Right hindlimb (tissue), 1 donor: ENCODE results near the gene VWA5B1.

ENCODE experiments used
- DNase-seq: peaks from one replicate; pipeline ENCODE4 v3.0.0-alpha.2; 2018

VWA5B1 gene

DNA sequence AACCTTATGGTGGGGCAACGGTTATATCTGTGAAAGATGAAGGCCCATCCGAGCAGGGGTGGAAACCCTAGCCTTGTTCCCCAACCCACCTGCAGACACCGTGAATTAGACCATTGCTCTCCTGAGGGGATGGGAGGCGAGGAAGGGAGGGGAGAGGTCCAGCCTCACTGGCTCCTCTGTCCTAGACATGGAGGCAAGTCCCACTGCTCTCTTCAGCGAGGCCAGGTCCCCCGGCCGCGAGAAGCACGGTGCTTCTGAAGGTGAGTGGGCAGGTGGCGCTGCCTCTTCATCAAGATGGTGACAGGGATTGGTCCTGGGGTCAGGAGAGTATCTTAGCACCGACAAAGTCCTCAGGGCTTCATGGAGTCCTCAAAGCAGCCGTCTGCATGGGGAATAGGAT, 59.3 kb downstream of the VWA5B1 start:
- no peak for DNase-seq

DNA sequence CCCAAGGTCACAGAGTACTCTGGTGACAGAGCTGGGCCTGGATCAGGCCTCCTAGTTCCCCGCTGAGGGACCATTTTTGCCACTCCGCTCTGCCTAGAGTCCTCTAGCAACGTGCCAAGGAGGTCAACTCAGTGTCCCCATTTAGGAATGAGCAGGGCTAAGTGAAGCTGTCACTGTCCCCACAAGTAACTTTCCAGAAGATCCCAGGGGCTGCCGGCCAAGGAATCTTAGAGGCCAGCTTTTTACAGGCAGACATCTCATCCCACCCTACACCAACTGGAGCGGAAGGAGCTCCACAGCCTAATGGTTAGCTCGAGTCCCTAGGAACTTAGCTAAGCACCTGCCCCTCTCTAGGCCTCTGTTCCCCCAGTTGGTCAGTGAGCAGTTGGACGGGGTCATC, 59.7 kb downstream of the VWA5B1 start:
- DNase-seq = no peak

DNA sequence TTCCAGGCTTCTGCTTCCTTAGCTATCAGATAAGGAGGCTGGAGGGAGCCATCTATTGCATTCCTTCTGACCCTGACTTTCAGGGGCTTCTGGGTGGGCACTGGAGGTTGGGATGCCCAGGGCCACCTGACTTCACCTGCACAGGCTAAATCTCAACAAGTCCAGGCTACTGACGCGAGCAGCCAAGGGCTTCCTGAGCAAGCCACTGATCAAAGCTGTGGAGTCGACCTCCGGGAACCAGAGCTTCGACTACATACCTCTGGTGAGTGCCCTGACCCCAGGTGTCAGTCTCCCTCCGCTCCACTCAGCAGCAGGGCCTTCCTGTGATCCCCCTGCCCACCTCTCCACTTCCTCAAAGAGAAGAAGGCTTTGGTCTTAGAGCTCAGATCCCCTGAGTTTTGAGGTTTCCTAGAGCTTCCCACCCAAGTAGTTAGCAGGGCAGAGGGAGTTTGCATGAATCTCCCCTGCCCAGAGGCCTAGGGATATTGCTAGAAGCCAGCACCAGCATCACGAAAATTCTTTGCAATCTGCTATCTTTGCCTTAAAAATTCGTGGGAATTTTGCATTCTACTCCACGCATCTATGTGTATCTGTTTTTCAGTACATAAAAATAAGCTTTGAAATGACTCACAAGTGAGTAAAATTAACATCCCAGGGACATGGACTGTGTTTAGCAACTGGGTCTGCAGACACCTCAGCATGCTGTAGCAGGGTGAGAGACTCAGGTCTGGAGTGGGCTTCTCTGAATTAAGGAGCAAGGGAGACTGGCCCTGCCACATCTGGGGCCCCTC, 61.4 kb downstream of the VWA5B1 start:
- DNase-seq = no peak

DNA sequence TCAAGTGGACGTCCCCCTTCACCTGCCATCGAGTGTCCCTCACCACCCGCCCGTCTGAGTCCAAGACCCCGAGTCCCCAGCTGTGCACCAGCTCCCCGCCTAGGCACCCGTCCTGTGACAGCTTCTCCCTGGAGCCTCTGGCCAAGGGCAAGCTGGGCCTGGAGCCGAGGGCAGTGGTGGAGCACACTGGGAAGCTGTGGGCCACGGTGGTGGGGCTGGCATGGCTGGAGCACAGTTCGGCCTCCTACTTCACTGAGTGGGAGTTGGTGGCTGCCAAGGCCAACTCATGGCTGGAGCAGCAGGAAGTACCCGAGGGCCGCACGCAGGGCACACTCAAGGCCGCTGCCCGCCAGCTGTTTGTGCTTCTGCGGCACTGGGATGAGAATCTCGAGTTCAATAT, 63.2 kb downstream of the VWA5B1 start:
- no peak for DNase-seq

DNA sequence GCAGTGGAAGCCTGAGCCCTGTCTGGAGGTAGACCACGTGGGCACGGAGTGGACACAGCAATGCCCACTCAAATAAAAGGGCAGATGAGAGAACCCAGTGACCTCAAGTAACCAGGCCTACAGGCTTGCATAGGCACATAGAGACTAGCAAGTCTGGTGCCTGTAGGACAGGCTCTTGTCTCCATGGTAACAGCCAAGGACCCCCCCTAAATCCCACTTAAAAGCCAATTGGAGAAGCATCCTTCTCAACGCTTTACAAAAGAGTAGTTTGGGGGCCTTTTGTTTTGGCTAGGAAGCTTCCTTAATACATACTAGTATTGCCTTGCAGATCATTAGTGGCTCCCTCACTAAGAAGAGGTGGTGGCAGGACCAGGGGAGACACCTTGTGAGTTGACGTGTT, 63.9 kb downstream of the VWA5B1 start:
- no peak for DNase-seq

DNA sequence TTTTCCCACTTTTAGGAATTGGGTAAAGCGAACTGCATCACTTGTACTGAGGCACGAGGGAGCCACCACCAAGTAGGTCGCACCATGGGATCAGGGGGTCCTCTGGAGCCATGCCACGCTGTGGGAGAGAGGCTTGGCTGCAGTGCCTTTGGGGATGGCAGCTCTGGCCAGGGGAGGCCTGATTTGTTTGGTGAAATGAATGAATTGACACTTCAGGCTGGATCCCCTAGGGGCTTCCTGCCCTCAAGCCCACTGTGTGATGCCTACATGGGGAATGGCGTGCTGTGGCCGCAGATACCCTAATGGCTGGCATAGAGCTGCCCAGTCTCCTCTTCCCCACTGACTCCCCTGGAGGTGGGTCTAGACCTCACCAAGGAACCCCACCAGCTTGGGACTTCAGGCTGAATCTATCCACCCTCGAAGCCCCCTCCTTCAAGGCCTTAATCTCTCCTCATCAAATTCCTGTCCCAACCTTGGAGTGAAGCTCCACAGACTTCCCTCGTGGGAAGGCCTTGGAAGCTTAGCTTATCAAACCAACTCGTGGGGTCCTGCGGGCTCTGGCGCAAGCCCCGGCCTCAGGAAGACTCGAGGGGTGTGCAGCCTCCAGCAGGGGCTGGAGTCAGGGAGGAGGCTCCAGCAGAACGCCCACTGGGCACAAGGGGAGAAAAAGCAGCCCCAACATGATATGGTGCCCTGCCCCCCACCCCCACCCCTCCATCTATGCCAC, 64.6 kb downstream of the VWA5B1 start:
- no peak for DNase-seq

DNA sequence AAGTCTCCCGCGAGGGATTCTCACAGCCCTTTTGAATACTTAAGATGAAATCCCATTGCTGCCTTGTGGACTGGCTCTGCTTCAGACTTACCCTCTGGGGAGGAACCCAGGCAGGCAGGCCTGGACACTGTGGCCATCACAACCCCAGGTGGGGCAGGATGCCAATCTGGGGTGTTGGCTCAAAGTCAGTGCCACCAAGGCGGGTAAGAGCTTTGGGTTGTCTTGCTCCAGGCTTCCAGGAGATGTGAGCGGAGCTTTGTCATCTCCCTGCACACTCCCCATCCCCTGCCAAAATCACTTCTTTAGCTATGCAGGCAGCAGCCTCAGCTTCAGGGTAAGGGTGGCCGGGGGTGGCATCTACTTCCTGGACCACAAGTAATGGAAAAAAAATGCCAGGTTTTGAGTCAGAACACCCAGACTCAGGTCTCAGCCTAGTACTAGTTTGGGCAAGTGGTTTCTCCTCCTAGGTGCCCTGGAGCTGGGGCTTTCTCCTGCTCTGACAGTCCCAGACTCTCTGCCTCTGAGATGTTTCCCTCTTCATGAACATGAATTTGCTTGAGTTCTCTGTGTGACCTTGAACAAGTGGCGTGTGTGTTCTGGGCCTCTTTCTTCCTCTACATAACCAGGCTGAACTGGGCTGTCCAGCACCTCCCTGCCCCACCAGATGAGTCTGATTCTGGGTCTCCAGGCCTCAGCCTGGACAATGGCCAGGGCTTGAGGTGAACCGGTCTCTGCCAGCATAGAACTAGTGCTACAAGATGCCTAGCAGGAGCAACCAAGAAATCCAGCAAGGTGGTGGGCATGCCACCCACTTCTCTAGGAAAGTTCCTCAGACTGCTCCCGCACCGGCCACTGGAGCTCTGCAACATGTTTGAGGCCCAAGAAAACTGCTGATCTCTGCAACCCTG, 65.4 kb downstream of the VWA5B1 start:
- DNase-seq = no peak

DNA sequence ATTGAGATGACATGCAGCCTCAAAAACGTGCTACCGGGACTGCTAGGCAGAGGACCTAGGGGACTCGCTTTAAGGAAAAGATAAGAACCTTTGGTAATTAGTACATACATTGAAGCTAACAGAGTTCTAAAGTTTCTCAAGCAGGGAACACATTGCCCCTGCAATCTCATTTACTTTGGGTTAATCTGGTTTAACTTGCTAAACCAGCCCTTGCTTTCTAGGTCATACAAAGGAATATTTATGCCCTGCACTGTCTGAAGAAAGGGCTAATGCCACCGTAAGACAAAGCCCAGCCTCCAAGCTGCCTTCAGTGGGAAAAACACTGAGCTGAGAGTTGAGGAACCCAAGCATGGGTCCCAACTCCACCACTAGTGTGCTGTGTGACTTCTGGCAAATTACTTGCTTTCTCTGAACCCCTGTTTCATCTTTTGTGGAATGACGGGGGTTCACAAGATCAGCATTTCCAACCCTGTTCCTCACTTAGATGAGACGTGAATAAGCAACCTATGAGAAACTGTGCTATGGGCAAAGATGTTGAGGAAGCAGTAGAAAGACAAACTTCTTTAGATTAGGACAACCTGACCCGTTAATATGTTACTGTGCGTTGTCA, 66.3 kb downstream of the VWA5B1 start:
- no peak for DNase-seq

DNA sequence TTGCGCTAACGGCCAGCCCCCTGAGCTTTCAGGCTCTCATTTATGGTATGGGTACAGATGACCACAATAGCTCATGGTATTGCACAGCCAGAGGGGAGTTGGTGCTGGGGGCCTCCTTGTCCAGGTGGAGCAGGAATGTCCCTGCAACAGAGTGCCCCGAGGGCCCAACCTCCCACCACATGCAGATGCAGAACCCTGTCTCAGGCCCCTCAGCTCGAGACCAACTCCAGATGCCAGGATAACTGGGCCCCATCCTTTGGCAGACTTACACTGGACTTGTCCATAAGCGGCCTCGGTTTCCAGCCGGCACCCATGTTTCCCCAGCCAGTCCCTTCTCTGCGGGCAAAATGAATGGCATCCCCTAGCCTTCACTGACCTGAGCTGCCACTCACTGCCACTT, 67.1 kb downstream of the VWA5B1 start:
- DNase-seq = no peak

DNA sequence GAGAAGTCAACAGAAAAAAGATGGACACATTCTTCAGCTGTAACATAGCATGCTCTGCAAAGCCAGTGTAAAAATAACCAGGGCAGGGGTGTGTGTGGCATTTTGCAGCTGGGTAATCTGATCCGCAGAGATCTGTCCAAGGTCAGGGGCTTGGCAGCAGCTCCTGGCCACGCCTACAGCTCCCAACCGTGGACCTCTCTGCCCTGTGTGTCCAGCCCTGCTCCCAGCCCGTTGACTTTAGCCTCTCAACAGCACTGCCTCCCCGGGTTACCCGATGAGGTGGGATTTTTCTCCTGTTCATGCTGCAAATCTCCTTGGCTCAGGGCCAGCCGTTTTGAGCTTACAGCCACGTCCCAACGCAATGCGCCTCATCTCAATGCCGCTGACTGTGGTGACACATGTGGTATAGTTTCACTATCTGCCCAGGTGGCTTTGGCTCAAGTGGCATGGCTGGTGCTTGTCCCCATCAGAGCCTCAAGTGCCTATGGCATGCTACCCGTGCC, 68.1 kb downstream of the VWA5B1 start:
- peak; percentile 71 for DNase-seq

DNA sequence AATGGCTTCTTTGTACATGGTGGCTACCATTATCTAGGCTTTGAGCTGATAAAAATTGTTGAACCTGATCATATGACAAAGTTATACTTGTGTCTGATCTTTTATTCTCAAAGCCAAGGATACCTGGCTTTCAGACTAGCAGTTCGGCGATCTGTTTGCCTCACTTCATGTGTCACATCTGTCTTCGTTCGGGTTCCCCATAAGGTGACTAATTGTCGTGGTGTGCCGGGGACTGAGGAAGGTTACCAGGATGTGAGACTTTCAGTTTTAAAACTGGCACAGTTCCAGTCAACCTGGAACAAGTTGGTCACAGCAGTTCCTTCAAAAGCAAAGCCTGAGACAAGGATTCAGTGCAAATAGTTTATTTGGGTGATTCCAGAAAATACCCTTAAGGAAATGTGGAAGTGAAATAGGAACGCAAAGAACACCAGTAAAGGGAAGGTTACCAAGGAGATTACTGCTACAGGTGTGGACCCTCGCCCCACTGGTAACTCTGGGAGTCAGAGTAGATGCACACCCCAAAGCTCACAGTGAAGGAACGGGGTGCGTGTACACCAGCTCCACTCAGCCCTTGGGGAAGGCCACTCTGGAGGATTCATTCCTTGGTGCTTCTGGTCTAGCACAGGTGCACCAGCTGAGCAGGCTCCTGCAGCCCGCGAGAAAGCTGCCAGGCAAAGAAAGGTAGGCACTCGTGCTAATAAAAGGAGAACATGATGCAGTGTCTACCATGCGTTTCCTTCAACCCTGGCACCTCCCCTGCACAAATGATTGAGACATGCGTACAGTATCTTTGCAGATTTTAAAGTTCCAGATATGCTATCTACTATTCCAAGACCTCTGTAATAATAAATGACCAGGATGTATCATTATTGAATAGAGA, 69.0 kb downstream of the VWA5B1 start:
- no peak for DNase-seq

DNA sequence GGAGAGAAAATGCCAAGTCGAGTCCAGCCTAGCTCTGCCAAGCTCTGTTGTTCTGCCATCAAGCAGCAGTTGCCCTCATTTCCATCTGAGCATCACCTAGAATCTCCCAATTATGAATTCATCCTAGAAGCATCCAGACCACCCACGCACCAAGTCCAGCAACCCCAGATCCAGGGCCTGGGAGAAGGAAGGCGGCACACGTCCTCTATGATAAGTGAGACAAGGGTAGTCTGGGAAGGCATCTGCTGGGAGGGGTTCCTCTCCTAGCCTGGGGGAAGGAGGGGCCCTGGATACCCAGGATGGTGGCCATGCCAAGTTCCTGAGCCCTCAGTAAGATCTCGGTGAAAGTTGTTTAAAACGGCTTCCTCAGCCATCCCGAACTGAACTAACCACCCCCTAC, 70.7 kb downstream of the VWA5B1 start:
- no peak for DNase-seq

DNA sequence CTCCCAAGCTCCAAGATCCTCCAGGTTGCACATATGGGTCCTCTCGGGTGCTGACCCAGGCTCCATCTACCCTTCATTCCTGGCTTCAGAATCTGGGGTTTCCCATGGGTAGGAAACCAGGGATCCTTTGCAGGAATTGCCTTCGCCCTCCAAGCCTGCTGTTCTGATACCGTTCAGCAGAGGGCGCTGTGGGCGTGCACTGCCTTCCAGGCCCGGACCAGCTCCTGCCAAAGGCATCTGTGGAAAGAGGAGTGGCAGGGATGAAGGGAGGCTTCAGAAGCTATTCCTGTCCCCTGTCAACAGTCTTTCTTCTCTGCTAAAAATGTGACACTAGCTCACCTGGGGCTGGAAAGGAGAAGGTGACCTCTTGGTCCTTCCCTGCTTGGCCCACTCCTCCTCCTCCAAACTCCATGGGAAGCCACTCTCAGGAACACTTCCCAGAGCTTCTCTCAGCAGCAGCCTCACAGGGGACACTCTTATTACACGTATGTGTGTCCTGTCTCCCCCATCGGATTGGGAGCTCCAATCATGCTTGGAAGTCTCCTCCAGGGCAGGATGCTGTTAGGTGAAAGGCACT, 71.2 kb downstream of the VWA5B1 start:
- DNase-seq = no peak

DNA sequence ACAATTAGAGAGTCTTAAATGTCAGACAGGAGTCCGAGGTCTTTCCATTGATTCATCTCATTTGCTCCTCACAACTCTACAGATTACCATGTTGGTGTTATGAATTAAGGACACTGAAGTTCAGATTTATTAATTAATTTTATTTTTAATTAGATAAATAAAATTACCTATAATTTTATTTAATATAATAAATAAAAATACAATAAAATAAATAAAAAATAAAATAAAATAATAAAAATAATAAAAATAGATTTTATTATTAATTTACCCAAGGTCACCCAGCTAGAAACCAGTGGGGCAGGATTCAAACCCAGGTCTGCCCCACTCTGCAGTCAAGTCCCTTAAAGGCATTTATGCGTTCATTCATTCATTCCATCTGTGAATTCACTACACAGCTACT, 72.2 kb downstream of the VWA5B1 start:
- DNase-seq = no peak

DNA sequence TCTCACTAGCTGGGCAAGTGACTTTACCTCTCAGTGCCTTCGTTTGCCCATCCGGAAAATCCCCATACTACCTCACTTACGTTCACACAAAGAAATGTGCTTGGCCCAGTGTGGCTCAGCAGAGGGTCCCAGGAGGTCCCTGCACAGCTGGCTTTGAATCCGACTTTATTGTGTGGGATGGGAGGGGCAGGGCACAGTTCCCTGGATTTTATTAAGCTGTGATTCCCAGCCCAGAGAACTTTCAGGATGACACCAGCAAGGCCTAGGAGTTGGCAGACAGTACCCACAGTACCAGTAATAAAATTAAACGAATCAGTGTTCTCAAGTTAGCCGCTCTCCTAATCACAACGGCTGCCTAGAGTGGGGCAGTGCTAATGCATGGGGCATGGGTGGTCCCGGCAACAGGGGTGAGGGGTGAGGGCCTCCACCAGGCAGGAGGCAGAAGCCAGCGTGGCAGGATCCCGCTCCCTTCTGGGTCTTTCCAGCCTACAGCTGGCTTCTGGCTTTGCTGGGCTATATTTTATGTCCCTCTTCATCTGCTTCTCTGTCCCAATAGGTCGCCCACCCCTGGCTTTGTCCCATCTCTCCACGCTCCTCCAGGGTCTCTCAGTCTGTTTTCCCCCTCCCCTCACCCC, 74.9 kb downstream of the VWA5B1 start:
- no peak for DNase-seq

DNA sequence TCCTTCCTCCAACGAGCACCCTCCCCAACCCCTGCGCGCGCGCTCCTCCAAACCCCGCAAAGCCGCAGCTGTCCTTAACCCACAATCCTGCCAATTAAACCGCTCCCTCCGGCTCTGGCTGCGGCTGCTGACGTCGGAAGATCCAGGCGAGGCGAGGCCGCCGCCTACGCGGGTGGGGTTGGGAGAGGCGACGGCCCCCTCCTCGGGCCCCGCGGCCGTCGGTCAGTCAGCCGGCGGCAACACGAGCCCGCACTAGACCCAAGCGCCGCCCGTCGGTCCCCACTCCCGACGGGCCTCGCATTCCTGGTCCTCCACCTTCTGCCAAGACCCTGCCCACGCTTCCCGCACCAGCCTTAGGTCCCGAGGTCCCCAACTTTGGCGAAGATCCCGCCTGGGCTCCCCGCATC, 75.4 kb downstream of the VWA5B1 start:
- DNase-seq = peak; percentile 74

DNA sequence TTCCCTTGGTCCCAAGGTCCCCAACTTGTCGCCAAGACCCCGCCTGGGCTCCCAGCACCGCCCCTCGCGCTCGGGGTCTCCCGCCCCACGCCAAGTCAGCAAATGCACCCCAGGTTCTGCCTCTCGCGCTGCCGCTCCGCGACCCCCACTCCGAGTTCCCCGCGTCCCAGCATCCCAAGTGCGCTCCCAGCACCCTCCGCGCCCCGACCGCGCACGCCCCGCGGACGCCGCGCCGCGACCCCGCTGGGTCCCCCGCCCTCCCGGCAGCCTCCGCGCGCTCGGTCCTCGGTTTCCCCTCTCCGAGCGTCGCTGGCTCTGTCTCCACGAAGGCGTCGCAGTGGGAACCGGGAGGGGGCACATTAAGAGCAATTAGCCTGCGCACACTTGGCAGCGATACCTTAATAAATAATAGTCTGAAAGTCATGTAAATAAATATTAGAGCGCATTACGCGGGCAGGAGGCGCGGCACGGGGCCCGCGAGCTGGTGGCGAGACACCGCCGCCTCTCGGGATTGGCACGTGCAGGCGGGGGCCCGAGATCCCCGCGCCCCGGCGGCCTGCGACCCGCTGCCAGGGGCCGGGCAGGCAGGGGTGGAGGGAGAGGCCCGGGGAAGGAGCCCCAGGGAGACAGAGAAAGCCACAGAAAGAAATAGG, 75.9 kb downstream of the VWA5B1 start:
- DNase-seq = no peak

DNA sequence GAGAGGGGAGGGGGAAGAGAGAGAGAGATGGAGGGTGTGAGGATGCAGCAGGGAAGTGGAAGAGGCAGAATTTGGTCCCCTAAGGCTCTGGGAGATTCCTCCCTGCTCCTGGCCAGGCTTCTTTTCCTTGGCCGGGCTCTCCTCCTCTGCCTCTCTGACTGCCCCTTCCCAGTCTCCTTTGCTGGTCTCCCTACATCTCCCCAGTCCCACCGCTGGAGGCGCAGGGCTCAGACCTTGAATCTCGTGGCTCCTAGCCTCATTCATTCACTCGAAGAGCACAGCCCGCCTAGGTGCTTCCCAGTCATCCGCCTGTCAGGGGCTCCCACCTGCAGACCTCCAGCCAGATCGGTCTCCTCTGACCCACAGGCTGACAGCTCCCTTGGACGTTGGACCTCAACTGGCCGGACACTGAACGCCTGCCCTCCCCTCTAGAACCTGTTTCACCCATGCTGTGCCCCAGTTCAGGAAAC, 76.5 kb downstream of the VWA5B1 start:
- DNase-seq = peak; percentile 56

DNA sequence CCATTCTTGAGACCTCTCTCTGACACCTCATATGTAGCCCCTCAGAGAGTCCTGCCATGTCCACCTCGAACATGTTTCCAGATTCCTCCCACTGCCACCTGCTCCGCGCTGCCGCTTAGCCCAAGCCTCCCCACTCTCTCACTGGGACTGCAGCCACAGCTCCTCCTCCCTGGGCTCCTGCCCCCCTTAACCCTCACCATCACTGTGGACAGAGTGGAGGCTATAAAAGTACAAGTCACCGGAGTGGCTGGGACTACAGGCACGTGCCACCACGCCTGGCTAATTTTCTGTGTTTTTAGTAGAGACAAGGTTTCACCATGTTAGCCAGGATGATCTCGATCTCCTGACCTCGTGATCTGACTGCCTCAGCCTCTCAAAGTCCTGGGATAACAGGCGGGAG, 77.0 kb downstream of the VWA5B1 start:
- DNase-seq = no peak

DNA sequence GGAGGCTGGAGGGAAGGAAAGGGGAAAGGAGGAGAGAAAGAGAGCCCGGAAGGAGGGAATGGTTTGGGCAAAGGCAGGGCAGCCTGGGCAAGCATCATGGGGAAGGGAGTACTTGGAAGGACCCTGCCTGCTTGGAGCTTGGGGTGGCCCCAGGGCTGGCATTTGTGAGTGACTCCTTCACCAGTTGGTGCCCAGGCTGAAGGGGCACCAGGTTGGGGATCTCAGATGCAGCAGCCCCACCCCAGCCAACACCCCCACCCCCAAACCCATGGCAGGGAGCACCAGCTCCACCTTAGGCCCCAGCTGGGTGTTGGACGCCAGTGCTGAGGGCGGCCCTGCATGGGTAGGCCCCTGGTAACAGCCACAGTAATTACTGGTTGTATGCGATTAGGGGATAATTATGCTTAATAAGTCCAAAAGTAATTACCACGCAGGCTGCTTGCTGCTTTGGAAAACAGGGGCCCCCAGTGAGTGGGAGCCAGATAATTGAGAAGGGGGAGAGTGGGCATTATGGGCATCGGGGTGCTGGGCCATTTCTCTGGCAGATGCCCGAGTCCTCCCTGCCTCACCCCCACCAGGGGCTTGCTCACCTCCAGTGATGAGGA, 78.3 kb downstream of the VWA5B1 start:
- no peak for DNase-seq
